ENCODE results near the gene PSMD14. TPM values are rescaled to one million over a fixed set of nuclear protein-coding genes. Genes with fewer than 3 reads are reported as not detected.
"Not testable (repeated sequence)": the region's sequence is repeated elsewhere in the genome, so short reads cannot be mapped to it uniquely, and the experiment has no call there.

Gene PSMD14
- total RNA-seq, 1 experiment from 2014 or later = 83.7 TPM

- not testable (repeated sequence) for H3K56ac ChIP-seq (ENCODE audit: insufficient read length, low read depth, low read length); H2BK20ac ChIP-seq (ENCODE audit: low read depth, low read length, poor library complexity, severe bottlenecking); H3K23ac ChIP-seq (ENCODE audit: insufficient read length, low read depth, low read length); H4K8ac ChIP-seq (replicated peaks; ENCODE audit: insufficient read length, low read depth, low read length); H4K20me1 ChIP-seq (ENCODE audit: control insufficient read depth, insufficient read depth, insufficient read length); H3K27ac ChIP-seq (ENCODE audit: insufficient read length, low read depth, low read length); H3K27ac Mint-ChIP-seq; H3K27me3 Mint-ChIP-seq (ENCODE audit: low read depth); H3K14ac ChIP-seq (ENCODE audit: insufficient read depth, low read length); H2AK5ac ChIP-seq (ENCODE audit: insufficient read length, low read length); H3K4me2 ChIP-seq (ENCODE audit: insufficient read depth, insufficient read length, low read length); H2BK120ac ChIP-seq (ENCODE audit: low read depth, low read length, poor library complexity, severe bottlenecking); H3K79me1 ChIP-seq (ENCODE audit: insufficient read depth, low read depth, low read length, poor library complexity, severe bottlenecking); H3K9ac ChIP-seq (ENCODE audit: extremely low read depth, insufficient read length, low read length); H2BK12ac ChIP-seq (ENCODE audit: insufficient read length, low read depth, low read length); H3K23me2 ChIP-seq (ENCODE audit: insufficient read length, low read depth, low read length, poor library complexity, severe bottlenecking); DNase-seq; H2BK5ac ChIP-seq (ENCODE audit: insufficient read length, low read length); H3K79me2 ChIP-seq (ENCODE audit: insufficient read depth, low read length); H3K4ac ChIP-seq (ENCODE audit: low read depth, low read length); H3K9me3 ChIP-seq (ENCODE audit: control insufficient read depth, low read depth, low read length); H4K91ac ChIP-seq (ENCODE audit: insufficient read length, low read depth, low read length); H2BK15ac ChIP-seq (ENCODE audit: low read depth, low read length); H3T11ph ChIP-seq (ENCODE audit: low read length); H3K4me1 ChIP-seq (ENCODE audit: insufficient read depth, low read length); H2AFZ ChIP-seq (ENCODE audit: low read length); H3K27me3 ChIP-seq (ENCODE audit: insufficient read depth, low read length); H3K9me3 Mint-ChIP-seq; H3K18ac ChIP-seq (ENCODE audit: insufficient read length, low read depth, low read length); H4K5ac ChIP-seq (ENCODE audit: insufficient read length, low read depth, low read length); H3K4me3 Mint-ChIP-seq
- WGBS (ENCODE audit: extremely low coverage, insufficient read length, low lambda C conversion rate) = no CpG with 5 or more reads among the region's 64 CpGs
- Mint-ChIP-seq H3K36me3 (ENCODE audit: insufficient read depth in 1 of 3, low read depth in 3 of 3) (peaks cover 8 to 21% (median 18%) of the 10 kb centered on the region in 3 experiments; a peak in 6 of 7 replicates), H3K4me1 (peaks cover 11 to 12% of the 10 kb centered on the region in 2 experiments)
These were observed 32.7 kb downstream of the PSMD14 start for GRCh38 chr2:161340930-161341413.
